T-helper 1 cell treated with Interleukin-12 subunit alpha and Interleukin-12 subunit beta and Interleukin-4 antibody, amounts not matched to agents 30 μg/mL and 1 μg/mL, for 36 hours (primary cell): ENCODE measurements around the gene AP1B1.

Experiments used
- H3K27ac Mint-ChIP-seq: one replicate; pipeline ENCODE4 v1.8.0; 2021; ENCODE audit warnings: mild to moderate bottlenecking, mixed read lengths
- H3K27me3 Mint-ChIP-seq: one replicate; pipeline ENCODE4 v1.8.0; 2021; ENCODE audit warnings: low read depth, mixed read lengths
- H3K36me3 Mint-ChIP-seq: one replicate; pipeline ENCODE4 v1.8.0; 2021; ENCODE audit warnings: low read depth, mixed read lengths
- H3K4me1 Mint-ChIP-seq: one replicate; pipeline ENCODE4 v1.8.0; 2021; ENCODE audit warnings: low read depth, mixed read lengths
- H3K4me3 Mint-ChIP-seq: one replicate; pipeline ENCODE4 v1.8.0; 2021; ENCODE audit warnings: mild to moderate bottlenecking, moderate library complexity, mixed read lengths
- H3K9me3 Mint-ChIP-seq: one replicate; pipeline ENCODE4 v1.8.0; 2021; ENCODE audit warnings: mixed read lengths

The AP1B1 gene

DNA sequence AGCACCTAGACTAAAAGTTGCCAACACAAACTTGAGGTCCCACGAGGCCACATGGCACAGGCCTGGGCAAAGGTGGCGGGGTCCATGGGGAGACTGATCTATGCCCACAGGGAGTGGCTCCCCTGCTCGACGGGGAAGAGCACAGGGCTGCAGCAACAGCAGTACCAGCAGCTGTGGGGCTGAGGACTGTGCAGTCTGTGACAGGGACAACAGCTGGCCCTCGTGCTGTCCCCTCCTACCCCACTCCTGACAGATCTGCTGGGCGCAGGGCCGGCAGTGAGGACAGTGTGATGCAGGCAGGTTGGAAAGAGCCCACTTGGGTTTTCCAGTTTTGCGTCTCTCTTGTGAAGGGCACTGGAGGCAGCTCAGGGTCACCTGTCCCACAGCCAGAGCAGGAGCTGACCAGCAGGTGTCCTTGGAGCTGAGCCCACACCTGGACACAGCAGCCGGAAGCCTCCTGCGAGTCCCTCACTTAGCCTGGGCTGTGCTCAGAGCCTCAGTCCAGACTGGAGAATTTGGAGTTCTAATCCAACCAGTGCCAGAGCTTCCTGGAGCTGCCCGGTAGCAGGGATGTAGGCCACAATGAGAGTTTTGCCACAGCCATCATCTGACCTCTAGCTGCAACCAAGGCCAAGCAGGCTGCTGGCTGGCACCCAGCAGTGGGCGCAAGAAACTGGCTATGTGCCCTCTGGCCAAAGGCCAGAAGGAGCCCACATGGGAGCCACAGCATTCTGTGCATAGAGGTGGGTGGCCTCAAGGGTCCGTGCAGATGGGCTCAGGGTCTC, 85.5 kb downstream of the AP1B1 start:
- H3K9me3 Mint-ChIP-seq: no peaks in the 10 kb centered on the region
- peaks cover 4% of the 10 kb centered on the region for H3K27me3 Mint-ChIP-seq
- peaks cover 14% of the 10 kb centered on the region for H3K4me1 Mint-ChIP-seq
- H3K36me3 Mint-ChIP-seq: peaks cover 27% of the 10 kb centered on the region
- H3K4me3 Mint-ChIP-seq: no peak overlapping the region
- no peak overlapping the region for H3K27ac Mint-ChIP-seq

DNA sequence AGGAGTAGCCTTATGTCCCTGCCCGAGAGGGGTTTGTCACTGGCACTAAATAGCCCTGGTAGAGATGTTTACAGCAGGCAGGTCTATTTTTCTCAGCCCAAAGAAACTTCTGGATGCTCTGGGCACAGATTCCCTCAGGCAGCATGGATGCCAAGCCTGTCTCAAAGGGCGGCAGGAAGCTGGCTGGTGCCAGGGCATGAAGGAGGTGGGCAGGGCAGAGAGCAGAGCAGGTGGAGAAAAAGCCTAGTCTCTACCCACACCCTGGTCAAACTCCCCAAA, 86.0 kb downstream of the AP1B1 start:
- H3K9me3 Mint-ChIP-seq: no peaks in the 10 kb centered on the region
- peaks cover 1% of the 10 kb centered on the region for H3K27me3 Mint-ChIP-seq
- peaks cover 12% of the 10 kb centered on the region for H3K4me1 Mint-ChIP-seq
- no peak overlapping the region for H3K4me3 Mint-ChIP-seq
- no peak overlapping the region for H3K27ac Mint-ChIP-seq
- peaks cover 32% of the 10 kb centered on the region for H3K36me3 Mint-ChIP-seq

DNA sequence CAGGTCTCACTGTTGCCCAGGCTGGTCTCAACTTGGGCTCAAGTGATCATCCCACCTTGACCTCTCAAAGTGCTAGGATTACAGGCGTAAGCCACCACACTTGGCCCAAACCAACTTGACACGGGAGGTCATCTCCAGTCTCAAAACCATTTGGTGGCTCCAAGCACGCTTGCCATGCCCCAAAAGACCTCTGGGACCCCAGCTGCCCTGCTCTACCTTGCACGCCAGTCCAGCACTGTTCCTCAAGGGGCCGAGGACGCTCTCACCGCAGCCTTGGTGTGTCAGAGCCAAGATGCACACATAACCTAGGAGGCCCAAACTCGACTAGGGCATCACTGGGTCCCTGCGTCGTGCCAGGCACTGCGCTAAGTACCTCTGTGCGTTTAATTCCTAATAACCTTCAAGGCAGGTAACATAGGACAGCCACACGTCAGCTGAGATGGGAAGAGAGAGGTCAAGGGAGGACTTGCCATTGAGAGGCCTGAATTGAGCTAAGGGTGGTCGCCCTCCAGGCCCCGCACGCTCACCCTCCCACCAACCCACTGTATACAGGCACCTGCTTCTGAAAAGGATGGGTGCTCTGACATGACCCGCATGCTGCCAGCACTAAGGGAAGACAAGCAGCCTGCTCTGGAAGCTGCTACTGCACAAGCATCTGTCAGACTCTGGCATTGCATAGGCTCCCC, 86.5 kb downstream of the AP1B1 start:
- Mint-ChIP-seq H3K9me3 (no peaks in the 10 kb centered on the region), H3K27me3 (no peaks in the 10 kb centered on the region), H3K27ac (no peak overlapping the region), H3K4me3 (no peak overlapping the region), H3K36me3 (peaks cover 37% of the 10 kb centered on the region), H3K4me1 (peaks cover 12% of the 10 kb centered on the region)

DNA sequence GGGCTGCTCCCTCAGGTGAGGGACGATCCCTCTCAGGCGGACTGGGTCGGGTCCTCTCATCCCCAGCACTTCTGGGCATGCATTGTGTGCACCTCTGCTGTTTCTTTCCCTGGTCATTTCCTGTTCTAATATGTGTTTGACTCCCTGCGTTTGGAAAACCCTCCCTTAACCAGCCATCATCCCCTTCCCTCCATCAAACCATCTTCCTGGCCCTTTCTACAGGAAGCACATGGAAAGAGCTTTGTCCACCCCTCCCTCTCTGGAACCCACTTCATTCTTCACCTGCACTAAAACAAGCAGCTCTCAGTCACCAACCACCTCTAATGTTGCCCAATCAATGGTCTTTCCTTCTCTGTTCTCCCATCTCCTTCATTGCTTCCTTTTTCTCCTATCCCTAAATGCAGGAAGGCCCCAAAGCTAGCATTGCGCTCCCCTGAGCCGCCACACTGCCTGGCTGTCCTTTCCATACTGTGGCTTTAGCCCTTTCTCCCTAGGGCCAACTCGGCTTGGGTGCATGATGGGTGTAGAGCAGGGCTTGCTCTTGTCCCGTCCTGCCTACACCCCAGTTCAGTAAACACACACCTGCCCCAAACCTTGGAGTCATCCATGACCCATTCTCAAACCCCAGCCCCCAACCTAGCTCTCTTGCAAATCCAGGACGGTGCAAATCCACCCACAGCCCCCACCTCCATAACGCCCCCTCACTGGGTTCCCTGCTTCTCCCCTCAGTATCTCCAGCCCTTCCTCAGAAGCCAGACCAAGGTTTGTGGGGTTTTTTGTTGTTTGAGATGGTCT, 87.4 kb downstream of the AP1B1 start:
- Mint-ChIP-seq H3K36me3 (peaks cover 39% of the 10 kb centered on the region), H3K9me3 (no peaks in the 10 kb centered on the region)

DNA sequence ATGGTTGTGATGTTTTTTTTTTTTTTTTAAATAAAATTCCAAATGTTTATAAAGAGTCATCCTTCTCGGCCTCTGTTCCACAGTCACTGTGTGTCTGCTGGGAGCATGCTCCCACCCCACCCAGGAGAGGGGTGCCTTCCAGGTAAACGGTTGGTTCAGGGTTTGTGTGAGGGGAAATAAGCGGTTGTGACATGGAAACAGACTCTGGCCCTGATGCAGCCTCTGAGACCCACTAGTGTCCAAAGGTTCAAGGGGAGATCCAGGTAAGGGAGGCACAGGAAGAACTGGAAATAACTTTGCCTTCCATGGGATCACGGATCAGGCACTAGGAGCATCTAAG, 87.9 kb downstream of the AP1B1 start:
- H3K27me3 Mint-ChIP-seq: no peaks in the 10 kb centered on the region
- H3K27ac Mint-ChIP-seq: no peak overlapping the region
- no peak overlapping the region for H3K4me3 Mint-ChIP-seq
- H3K9me3 Mint-ChIP-seq: no peaks in the 10 kb centered on the region
- peaks cover 10% of the 10 kb centered on the region for H3K4me1 Mint-ChIP-seq
- peaks cover 43% of the 10 kb centered on the region for H3K36me3 Mint-ChIP-seq

More for the DNA sequence above, 87.4 kb downstream of the AP1B1 start:
- no peaks in the 10 kb centered on the region for H3K27me3 Mint-ChIP-seq
- no peak overlapping the region for H3K4me3 Mint-ChIP-seq
- H3K27ac Mint-ChIP-seq: no peak overlapping the region
- H3K4me1 Mint-ChIP-seq: peaks cover 12% of the 10 kb centered on the region

DNA sequence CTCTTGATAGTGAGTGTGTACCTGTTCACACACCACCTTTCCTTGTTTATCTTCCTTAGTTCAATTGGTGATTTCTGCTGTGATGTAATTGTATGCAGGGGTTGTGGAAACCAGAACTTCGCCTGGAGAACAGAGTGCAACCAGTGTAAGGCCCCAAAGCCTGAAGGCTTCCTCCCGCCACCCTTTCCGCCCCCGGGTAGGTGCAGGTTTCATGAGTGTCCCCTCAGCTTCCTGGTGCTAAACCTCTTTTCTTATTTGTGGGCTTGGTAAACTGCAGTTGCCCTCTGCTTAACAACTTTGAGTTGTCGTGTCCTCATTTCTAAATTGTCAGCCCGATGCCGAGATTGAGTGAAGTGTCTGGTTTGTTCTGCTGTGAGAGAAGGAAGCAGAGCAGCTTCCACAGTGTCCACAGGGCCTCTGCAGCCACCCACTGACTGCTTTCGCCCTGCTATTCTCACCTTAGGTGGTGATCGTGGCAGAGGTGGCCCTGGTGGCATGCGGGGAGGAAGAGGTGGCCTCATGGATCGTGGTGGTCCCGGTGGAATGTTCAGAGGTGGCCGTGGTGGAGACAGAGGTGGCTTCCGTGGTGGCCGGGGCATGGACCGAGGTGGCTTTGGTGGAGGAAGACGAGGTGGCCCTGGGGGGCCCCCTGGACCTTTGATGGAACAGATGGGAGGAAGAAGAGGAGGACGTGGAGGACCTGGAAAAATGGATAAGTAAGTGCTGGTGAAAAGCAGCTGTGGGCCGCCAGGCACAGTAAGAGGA, 89.1 kb downstream of the AP1B1 start:
- H3K27me3 Mint-ChIP-seq: no peaks in the 10 kb centered on the region
- peak overlapping the region; percentile 37 for H3K27ac Mint-ChIP-seq
- H3K4me3 Mint-ChIP-seq: no peak overlapping the region
- H3K36me3 Mint-ChIP-seq: peaks cover 47% of the 10 kb centered on the region
- H3K4me1 Mint-ChIP-seq: peaks cover 10% of the 10 kb centered on the region
- no peaks in the 10 kb centered on the region for H3K9me3 Mint-ChIP-seq

DNA sequence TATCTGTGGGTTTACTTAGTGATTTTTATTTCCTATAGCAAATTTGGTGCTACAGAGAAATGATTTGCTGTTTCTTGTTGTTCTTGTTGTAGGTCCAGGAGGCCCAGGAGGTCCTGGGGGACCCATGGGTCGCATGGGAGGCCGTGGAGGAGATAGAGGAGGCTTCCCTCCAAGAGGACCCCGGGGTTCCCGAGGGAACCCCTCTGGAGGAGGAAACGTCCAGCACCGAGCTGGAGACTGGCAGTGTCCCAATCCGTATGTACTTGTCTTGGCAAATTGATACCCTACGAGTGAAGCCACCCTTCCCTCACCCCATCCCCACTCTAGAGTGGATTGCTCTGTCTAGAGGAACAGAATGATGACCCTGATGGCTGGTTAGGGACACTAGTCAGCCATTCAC, 89.7 kb downstream of the AP1B1 start:
- no peaks in the 10 kb centered on the region for H3K27me3 Mint-ChIP-seq
- H3K9me3 Mint-ChIP-seq: no peaks in the 10 kb centered on the region
- no peak overlapping the region for H3K4me3 Mint-ChIP-seq
- peaks cover 50% of the 10 kb centered on the region for H3K36me3 Mint-ChIP-seq
- peaks cover 10% of the 10 kb centered on the region for H3K4me1 Mint-ChIP-seq
- H3K27ac Mint-ChIP-seq: no peak overlapping the region

DNA sequence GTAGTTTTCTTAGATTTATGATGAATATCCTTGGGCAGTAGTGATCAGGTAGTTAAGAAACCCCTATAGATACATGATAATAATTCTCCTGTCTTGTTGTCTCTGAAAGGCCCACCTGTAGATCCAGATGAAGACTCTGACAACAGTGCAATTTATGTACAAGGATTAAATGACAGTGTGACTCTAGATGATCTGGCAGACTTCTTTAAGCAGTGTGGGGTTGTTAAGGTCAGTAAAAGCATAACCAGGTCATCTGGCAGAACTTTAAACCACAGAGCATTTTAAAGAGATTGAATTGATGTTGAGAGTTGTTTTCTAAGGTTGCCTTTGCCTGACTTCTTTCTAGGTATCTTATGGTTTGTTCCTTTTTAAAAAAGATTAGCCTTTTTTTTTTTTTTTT, 96.0 kb downstream of the AP1B1 start:
- Mint-ChIP-seq H3K27ac (no peak overlapping the region), H3K4me1 (peaks cover 3% of the 10 kb centered on the region)

DNA sequence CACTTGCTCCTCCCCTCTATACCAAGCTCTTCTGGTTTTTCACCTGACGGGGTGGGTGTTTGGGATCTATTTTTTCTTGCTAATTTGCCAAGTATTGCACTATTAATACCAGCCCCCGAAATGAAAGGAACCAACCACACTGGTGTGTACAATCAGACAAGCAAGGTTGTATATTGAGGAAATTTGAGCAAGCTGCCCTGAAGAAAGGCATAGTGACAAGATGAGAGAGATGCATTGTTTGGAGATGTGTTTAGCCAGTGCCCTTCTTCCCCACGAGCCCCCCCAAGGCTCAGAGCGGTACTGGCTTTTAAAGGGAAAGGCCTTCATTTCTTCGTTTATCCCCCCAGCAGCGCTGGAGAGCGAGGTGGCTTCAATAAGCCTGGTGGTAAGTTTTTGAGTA, 97.2 kb downstream of the AP1B1 start:
- Mint-ChIP-seq H3K4me1 (peaks cover 7% of the 10 kb centered on the region), H3K27ac (no peak overlapping the region), H3K36me3 (peaks cover 65% of the 10 kb centered on the region), H3K27me3 (no peaks in the 10 kb centered on the region), H3K4me3 (no peak overlapping the region), H3K9me3 (no peaks in the 10 kb centered on the region)

More for the DNA sequence above, 96.0 kb downstream of the AP1B1 start:
- peaks cover 64% of the 10 kb centered on the region for H3K36me3 Mint-ChIP-seq
- no peaks in the 10 kb centered on the region for H3K27me3 Mint-ChIP-seq
- no peak overlapping the region for H3K4me3 Mint-ChIP-seq
- no peaks in the 10 kb centered on the region for H3K9me3 Mint-ChIP-seq

DNA sequence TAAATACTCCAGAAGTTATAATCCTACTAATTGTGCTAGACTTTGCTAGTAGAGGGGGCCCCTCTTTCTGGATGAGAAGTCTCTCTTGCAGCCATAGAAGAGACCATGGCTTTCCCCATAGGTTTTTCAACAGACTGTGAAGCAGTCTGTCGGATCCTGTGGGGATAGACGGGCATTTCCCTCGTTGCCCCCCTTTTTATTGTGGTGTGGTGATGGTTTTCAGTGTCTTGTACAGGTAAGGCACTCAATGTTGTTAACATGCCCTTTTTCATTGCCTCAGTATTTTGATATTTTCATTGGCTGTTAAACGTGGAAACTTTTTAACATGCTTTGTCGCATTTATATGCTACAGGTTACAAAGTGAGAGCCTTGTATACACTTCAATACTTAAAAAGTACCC, 98.3 kb downstream of the AP1B1 start:
- Mint-ChIP-seq H3K4me1 (peaks cover 7% of the 10 kb centered on the region), H3K27ac (no peak overlapping the region), H3K27me3 (no peaks in the 10 kb centered on the region), H3K4me3 (no peak overlapping the region), H3K36me3 (peaks cover 64% of the 10 kb centered on the region), H3K9me3 (no peaks in the 10 kb centered on the region)

DNA sequence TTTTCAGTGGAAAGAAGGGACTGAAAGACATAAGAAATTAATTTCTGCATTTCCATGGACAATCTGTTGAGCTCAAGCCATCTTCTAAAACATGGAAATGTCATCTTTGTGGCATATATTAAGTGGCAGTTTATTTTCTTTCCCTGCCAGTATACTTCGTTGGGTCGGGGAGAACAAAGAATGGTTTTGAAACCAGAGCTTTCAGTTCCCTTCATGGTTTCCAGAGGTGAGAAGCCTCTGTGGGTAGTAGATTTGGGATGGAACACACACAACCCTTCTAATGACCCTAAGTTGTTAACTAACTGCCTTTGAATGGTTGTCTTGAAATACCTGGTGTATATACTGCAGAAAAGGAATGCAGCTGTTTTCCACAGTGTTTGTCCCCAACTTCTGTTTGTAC, 99.5 kb downstream of the AP1B1 start:
- peaks cover 63% of the 10 kb centered on the region for H3K36me3 Mint-ChIP-seq
- no peaks in the 10 kb centered on the region for H3K9me3 Mint-ChIP-seq
- H3K4me1 Mint-ChIP-seq: peaks cover 7% of the 10 kb centered on the region
- H3K4me3 Mint-ChIP-seq: no peak overlapping the region
- no peak overlapping the region for H3K27ac Mint-ChIP-seq
- no peaks in the 10 kb centered on the region for H3K27me3 Mint-ChIP-seq

DNA sequence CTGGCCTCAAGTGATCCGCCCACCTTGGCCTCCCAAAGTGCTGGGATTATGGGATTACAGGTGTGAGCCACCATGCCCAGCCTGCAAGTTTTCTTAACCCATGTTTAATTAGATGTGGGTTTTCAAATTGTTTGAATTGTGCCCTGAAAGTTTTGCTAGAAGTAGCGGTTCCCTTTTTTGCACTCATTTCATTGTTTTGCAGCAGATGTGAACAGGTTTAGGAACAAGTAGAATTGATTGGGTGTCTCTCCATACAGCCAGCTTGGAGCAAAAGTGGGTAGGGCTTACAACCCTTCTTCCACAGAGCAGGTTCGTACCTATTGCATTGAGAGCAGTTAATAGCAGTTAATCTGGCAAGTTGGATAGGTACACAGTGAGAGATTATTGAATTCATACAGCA, 104.2 kb downstream of the AP1B1 start:
- H3K4me3 Mint-ChIP-seq: no peak overlapping the region
- H3K36me3 Mint-ChIP-seq: peaks cover 59% of the 10 kb centered on the region
- no peaks in the 10 kb centered on the region for H3K27me3 Mint-ChIP-seq
- peaks cover 10% of the 10 kb centered on the region for H3K4me1 Mint-ChIP-seq
- H3K27ac Mint-ChIP-seq: no peak overlapping the region
- no peaks in the 10 kb centered on the region for H3K9me3 Mint-ChIP-seq

DNA sequence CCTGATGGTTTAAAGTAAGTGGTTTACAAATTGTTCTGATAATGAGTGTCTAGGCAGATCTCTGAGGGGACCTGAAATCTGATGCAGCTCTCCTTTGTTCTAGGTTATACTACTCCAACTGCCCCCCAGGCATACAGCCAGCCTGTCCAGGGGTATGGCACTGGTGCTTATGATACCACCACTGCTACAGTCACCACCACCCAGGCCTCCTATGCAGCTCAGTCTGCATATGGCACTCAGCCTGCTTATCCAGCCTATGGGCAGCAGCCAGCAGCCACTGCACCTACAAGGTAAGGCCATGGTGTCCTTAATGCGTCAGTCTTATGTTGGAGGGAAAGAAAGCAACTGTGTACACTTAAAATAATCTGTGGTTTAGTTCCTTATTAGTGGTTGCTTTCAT, 110.4 kb downstream of the AP1B1 start:
- H3K36me3 Mint-ChIP-seq: peaks cover 75% of the 10 kb centered on the region
- H3K9me3 Mint-ChIP-seq: no peaks in the 10 kb centered on the region
- H3K27ac Mint-ChIP-seq: no peak overlapping the region
- no peaks in the 10 kb centered on the region for H3K27me3 Mint-ChIP-seq
- peaks cover 36% of the 10 kb centered on the region for H3K4me1 Mint-ChIP-seq
- H3K4me3 Mint-ChIP-seq: no peak overlapping the region
